Measurements from ENCODE around the gene MGAT2. TPM values are rescaled to one million over a fixed set of nuclear protein-coding genes. Genes with fewer than 3 reads are reported as not detected.
"Not testable (repeated sequence)": the region's sequence is repeated elsewhere in the genome, so short reads cannot be mapped to it uniquely, and the experiment has no call there.

The MGAT2 gene
- total RNA-seq, 1 donor = 76.9 TPM

- DNase-seq (ENCODE audit: low read depth) = no peak
- TF ChIP-seq CTCF (IDR thresholded peaks at IDR 0.05; ENCODE audit: insufficient read depth, low read length) = no peak
- no peak overlapping the region for H3K4me3 ChIP-seq (ENCODE audit: low read depth, low read length)
These were observed 32.9 kb downstream of the MGAT2 start for GRCh38 chr14:49653508-49653907.

GRCh38 chr14:49654511-49654910, 33.9 kb downstream of the MGAT2 start:
- no peak for TF ChIP-seq CTCF (IDR thresholded peaks at IDR 0.05; ENCODE audit: insufficient read depth, low read length)
- H3K4me3 ChIP-seq (ENCODE audit: low read depth, low read length) = no peak overlapping the region
- DNase-seq (ENCODE audit: low read depth) = no peak

DNA sequence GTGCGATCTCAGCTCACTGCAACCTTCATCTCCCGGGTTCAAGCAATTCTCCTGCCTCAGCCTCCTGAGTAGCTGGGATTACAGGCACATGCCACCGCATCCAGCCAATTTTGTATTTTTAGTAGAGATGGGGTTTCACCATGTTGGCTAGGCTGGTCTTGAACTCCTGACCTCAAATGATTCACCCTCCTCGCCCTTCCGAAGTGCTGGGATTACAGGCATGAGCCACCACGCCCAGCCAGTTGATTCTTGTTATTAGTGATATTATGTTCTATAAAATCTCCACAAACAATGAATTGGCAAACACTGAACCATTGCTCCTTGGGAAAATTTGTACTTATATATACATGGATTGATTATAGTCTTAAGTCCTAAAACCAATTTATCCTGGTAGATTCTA, 36.9 kb downstream of the MGAT2 start:
- H3K4me3 ChIP-seq (ENCODE audit: low read depth, low read length) = not testable (repeated sequence)
- peak; percentile 22 for DNase-seq (ENCODE audit: low read depth)

- no peak for TF ChIP-seq CTCF (IDR thresholded peaks at IDR 0.05; ENCODE audit: insufficient read depth, low read length)
- no peak overlapping the region for H3K4me3 ChIP-seq (ENCODE audit: low read depth, low read length)
- no peak for DNase-seq (ENCODE audit: low read depth)
These were observed 39.2 kb downstream of the MGAT2 start for GRCh38 chr14:49659526-49660455.

GRCh38 chr14:49670475-49670874, 49.9 kb downstream of the MGAT2 start:
- TF ChIP-seq CTCF (IDR thresholded peaks at IDR 0.05; ENCODE audit: insufficient read depth, low read length) = no peak
- no peak overlapping the region for H3K4me3 ChIP-seq (ENCODE audit: low read depth, low read length)
- DNase-seq (ENCODE audit: low read depth) = no peak

Small RNAs within 50 kb of the gene (small RNA-seq; reads per million reads assigned to genes)
- gene AL139099.3 (not detected), gene AL139099.4 (not detected), gene RF00019 (not detected)

Other genes starting within 250 kb of the MGAT2 start
- 822 and 5,262 TPM in 2 replicates for gene RPS29, start 34.4 kb upstream of the MGAT2 start, total RNA-seq (ENCODE audit: low replicate concordance)
- gene LRR1, start 21.9 kb upstream of the MGAT2 start, total RNA-seq (ENCODE audit: low replicate concordance) = 10.6 and 33.4 TPM in 2 replicates
- gene RPL36AL, start 173 bp upstream of the MGAT2 start, total RNA-seq (ENCODE audit: low replicate concordance) = 180 and 525 TPM in 2 replicates
- 10.5 and 24.9 TPM in 2 replicates for gene DNAAF2, start 14.4 kb downstream of the MGAT2 start, total RNA-seq (ENCODE audit: low replicate concordance)
- 1.1 and 36.2 TPM in 2 replicates for gene POLE2, start 67.4 kb downstream of the MGAT2 start, total RNA-seq (ENCODE audit: low replicate concordance)
- gene KLHDC1, start 72.3 kb downstream of the MGAT2 start, total RNA-seq (ENCODE audit: low replicate concordance) = 4.9 and 12.8 TPM in 2 replicates
- 69.3 and 74.1 TPM in 2 replicates for gene KLHDC2, start 147.4 kb downstream of the MGAT2 start, total RNA-seq (ENCODE audit: low replicate concordance)
- gene NEMF, start 232.0 kb downstream of the MGAT2 start, total RNA-seq (ENCODE audit: low replicate concordance) = 63.9 and 140 TPM in 2 replicates